GM21737 (cell line): ENCODE data around the gene RND2.
"Not testable (repeated sequence)": the region's sequence is repeated elsewhere in the genome, so short reads cannot be mapped to it uniquely, and the experiment has no call there.

Source experiments
- ATAC-seq: cut with Tn5 transposase; IDR thresholded peaks from one replicate; pipeline ENCODE4 v1.9.1; 2021; ENCODE audit warnings: mild to moderate bottlenecking, moderate library complexity; ENCODE audit not compliant: unreplicated experiment

The RND2 gene, protein sequence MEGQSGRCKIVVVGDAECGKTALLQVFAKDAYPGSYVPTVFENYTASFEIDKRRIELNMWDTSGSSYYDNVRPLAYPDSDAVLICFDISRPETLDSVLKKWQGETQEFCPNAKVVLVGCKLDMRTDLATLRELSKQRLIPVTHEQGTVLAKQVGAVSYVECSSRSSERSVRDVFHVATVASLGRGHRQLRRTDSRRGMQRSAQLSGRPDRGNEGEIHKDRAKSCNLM

DNA sequence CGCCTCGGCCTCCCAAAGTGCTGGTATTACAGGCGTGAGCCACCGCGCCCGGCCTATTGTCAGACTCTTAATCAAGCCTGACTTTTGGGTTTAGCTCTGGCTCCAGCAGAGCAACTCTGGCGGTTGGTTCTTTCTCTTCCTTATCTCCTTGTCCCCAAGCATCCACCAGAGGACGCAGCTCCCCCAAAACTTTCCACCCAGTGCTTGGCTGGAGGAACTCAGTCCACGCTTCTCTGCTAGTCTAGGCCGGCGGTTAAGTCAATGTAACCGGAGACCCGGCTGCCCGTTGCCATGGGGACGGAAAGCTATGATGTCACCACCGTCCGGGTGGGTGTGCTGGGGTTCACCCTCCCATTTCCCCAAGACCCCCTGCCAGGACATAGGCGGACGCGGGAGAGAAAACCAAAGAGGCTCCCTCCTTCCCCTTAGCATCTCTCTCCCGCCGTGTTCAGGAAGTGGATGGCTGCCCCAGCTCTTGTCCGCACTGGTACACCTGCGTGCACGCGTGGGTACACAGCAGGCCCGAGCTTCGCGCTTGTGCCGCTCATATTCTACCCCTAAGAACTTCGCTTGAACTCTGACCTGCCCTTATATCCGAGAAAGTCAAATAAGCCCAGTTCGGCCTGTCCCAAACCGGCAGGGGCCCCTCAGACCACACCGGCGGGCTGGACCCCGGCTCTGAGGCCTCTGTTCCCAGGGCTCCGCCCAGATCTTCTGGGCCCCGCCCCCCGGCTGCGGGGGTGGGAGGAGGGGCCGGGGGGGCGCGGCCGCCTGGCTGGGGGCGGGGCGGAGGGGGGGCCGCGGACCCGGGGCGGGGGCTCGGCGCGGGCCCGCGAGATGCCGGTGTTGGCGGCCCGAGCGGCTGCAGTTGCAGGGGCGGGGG is at the start of gene RND2:
TSS of gene RND2 (plus strand) at position 825 of the 883 bp plus-strand sequence. CDS start 117 bp downstream, outside the sequence.
- ATAC-seq: no peak

DNA sequence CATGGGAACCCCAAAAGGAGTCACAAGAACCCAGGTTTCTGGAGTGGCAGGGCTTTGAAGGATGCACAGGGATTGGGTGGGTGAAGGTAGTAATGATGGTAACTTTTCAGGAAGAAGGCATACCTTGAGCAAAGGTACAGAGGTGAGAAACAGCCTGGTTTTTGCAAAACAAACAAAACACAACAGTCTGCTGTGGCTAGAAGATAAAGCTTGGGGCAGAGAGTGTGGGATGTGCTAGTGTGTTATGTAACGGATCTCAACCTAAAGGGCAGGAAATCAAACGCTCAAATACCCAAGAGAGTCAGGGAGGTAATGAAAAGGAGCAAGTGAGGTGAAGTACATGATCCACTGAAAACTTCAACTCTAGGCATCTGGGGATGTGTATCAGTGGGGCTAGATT is 49.8 kb upstream of the RND2 start:
- no peak for ATAC-seq

DNA sequence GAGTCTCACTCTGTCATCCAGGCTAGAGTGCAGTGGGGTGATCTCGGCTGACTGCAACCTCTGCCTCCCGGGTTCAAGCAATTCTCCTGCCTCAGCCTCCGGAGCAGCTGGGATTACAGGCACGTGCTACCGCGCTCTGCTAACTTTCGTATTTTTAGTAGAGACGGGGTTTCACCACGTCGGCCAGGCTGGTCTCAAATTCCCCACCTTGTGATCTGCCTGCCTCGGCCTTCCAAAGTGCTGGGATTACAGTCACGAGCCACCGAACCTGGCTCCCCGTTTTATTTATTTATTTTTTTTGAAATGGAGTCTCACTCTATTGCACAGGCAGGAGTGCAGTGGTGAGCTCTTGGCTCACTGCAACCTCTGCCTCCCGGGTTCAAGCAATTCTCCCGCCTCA is 49.3 kb upstream of the RND2 start:
- ATAC-seq: not testable (repeated sequence)

DNA sequence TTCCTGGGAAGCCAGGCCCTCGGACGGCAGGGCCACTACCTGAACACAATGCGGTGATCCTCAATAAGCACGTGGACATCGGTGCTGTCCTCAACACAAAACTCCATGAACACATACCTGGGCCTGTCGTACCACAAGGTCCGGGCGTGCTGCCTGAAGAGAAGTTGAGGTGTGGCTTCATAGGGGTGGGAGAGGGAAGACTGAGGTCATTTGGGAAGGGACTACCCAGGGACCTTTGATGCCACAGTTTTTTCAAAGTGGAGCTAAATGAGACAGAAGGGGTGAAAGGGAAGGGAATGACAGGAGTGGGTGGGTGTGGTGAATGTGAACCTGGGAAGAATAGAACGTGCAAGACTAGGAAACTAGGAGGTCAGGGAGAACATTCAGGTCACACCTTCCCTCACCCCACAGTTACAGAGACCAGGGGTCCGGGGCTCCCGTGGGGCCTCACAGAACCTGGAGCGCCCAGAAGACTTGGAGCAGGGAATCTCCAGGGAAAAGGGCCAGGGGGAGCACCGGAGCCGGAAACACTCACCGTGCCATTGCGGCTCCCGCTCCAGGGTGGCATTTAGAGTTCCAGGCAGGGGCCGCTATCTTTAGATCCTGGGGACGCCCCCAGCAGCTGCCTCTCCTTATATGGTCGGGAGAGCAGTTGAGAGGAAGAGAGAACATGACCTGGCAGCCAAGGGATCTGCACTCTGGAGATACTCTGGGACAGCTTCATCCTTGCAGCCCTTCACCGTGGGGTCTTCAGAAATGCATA is 45.3 kb upstream of the RND2 start, which contains the start of gene PTGES3L:
TSS of gene PTGES3L (minus strand) at position 570 of the 763 bp plus-strand sequence. CDS start at position 543, 27 bp downstream.
- ATAC-seq: peak; percentile 28

DNA sequence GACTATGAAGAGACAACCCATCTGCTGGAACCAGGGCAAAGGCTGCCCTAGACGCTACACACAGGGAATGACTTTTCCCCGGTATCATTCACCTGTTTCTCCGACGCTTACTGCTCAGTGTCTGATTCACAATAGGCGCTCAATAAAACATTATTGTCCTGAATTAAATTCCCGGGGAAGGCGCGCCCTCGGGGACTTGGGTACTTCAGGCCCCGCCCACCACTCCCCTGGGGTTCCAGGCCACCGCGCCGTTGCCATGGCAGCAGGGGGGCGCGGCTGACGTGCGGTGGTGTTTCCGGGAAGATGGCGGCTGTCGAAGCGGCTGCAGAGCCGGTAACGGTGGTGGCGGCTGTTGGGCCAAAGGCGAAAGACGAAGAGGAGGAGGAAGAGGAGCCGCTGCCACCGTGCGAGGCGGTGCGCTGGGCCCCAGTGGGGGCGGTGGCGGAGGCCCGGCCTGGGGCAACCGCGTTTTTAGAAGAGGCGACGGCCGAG is 44.7 kb upstream of the RND2 start, which contains the start of gene RUNDC1:
TSS of gene RUNDC1 (plus strand) at position 292 of the 492 bp plus-strand sequence. CDS start at position 304, 12 bp downstream.
- ATAC-seq: peak; percentile 71

DNA sequence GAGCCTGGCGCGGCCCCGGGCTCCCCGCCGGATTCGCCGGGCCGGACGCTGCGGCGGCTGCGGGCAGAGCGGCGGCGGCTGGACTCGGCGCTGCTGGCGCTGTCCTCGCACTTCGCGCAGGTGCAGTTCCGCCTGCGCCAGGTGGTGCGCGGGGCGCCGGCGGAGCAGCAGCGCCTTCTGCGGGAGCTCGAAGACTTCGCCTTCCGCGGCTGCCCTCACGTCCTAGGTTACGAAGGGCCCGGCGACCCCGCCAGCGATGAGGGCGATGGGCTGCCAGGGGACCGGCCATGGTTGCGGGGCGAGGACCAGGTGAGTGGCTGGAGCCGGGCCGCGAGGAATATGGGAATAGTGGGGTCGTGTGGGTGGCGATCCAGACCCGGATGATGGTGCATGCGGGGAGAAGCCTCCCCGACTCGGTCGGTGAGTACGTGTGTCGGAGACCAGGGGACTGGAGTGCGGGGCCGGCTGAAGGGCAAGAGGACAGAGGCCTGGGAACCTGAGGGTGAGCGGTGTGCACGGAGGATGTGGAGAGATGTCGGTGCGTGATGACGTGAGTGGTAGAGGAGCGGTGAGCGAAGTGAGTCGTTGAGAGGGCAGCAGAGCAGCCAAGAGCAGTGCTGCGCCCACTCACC is 44.1 kb upstream of the RND2 start:
- peak; percentile 39 for ATAC-seq

DNA sequence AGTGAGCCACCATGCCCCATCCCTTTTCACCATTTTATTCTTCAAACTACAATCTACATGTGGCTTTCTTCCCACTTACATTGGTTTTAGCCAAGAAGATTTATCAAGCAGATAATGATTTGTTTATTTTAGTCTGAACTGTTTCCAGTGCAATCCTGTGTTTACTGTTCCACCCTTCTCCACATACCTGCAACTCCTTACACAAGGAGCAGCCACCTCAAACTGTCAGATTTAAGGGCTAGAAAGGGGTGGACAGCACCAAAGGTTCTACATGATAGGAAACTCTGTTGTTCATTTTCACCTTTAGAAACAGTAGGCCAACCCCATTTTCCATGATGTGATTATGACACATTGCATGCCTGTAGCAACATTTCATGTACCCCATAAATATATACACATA is 42.8 kb upstream of the RND2 start:
- ATAC-seq: no peak

DNA sequence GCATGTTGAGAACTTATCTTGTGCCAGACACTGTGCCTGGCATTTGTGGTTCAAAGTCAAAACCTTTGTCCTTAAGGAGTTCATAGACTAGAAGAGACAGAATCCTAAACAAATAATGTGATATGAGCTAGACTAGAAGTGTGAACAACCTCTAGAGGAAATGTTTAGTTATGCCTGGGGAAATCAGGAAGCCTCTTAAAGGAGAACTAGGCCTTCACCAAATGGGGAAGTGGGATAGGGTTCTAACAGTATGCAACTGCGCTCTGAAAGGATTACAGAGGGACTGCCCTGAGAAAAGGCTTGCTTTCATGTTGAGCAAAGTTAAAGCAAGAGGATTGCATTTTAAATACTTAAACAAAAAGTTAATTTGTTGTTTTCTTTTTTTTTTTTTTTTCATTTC is 39.8 kb upstream of the RND2 start:
- peak; percentile 43 for ATAC-seq

DNA sequence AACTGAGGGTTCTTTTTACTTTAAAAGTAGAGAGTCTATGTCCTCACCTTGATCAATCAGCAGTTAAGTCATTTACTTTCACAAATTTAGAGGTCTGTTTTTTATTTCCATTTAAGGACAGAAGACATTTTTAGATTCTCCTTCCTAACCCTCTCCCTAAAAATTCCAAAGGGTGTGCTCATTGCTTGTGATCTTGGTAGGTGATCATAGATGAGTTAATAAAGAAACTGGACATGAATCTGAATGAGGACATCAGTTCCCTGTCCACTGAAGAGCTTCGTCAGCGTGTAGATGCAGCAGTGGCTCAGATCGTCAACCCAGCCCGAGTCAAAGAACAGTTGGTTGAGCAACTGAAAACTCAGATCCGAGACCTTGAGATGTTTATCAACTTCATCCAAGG is 35.9 kb upstream of the RND2 start:
- ATAC-seq: no peak

DNA sequence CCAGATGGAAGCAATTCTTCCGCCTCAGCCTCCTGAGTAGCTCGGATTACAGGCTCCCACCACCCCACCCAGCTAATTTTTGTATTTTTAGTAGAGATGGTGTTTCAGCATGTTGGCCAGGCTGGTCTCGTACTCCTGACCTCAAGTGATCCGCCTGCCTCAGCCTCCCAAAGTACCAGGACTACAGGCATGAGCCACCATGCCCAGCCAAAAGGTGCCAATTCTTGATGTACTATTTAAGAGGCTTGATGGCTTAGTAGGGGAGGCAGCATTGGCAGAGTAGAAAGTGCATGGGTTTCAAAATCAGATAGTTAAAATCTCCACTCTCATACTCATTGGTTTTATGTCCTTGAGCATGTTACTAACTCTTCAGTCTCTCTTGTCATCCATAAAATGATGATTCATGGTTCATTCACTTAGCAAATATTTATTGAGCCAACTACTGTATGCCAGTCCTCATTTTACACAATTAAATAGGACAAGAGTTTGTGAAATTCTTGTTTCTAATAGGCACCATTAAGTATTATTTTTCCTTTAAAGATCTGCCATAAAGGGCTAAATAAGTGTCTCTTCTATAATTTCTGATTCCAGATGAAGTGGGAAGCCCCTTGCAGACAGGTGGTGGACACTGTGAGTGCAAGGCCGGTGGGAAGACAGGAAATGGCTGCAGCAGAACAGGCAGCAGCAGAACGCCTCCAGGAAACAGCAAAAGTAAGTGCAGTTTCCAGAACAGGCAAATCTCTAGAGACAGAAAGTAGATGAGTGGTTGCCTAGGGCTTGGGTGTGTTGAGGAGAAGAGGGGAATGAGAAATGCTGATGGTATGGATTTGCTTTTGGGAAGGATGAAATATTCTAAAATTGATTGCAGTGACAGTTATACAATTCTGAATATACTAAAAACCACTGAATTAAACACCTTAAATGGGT is 35.0 kb upstream of the RND2 start:
- no peak for ATAC-seq

DNA sequence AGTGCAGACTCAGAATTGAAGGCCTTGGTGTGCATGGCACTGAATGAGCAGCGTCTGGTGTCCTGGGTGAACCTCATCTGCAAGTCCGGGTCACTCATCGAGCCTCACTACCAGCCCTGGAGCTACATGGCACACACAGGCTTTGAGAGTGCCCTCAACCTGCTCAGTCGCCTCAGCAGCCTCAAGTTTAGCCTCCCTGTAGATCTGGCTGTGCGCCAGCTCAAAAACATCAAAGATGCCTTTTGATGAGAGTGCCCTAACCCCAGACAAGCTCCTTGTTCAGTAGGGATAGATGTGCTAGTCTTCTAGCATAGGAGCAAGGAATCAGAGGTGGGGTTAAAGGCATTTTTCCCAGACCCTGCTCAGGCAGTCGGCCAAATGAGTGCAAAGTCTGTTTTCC is 33.6 kb upstream of the RND2 start:
- no peak for ATAC-seq

DNA sequence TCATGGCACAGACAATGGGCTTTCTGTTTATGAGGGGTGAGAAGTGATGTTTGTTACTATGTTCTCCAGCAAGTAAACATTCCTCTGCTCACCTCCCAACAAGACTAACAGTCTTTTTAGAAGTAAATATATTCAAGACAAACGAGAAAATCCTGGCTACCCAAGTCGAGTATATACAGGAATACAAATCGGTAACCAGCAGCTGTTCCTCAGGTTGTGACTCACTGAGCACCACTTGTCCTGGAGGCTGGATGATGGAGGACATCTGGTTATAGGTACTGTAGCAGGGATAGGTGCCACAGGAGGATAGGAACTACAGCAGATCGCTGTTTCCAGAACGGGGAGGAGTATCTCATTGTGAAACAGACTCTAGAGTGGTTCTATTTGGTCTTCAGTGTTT is 32.2 kb upstream of the RND2 start:
- ATAC-seq: no peak

DNA sequence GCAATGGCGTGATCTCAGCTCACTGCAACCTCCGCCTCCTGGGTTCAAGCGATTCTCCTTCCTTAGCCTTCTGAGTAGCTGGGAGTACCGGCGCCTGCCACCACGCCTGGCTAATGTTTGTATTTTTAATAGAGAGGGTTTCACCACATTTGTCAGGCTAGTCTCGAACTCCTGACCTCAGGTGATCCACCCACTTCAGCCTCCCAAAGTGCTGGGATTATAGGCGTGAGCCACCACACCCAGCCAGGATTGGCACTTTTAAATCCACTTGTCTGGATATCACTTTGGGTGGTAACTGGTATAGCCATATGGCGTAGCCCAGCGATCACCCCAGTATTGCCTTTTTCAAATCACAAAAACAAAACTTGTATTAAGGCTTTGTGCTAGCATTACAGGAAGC is 31.1 kb upstream of the RND2 start:
- not testable (repeated sequence) for ATAC-seq

DNA sequence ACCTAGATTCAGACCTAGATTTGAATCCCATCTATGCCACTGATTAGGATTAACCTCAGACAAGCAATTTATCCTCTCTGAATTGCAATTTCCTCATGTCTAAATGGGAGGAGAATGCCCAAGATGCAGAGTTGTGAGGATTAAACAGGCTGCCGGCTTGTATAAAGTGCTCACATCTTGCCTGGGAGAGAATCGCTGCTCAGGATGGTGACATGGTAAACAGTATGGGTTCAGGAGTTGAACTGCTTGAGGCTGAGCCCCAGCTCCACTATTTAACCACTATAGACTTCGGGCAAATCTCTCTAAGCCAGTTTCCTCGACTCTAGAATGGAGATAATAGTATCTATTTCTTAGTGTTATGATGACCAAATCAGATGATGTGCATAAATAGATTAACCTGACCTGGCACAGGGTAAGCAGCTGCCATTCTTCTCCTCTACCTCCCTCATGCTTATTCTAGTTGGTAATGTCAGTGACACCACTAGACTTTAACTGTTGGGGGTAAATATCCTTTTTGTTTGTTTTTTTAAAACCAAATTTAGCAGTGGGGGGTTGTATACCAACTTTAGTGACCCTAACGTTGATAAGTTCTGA is 27.5 kb upstream of the RND2 start:
- no peak for ATAC-seq

DNA sequence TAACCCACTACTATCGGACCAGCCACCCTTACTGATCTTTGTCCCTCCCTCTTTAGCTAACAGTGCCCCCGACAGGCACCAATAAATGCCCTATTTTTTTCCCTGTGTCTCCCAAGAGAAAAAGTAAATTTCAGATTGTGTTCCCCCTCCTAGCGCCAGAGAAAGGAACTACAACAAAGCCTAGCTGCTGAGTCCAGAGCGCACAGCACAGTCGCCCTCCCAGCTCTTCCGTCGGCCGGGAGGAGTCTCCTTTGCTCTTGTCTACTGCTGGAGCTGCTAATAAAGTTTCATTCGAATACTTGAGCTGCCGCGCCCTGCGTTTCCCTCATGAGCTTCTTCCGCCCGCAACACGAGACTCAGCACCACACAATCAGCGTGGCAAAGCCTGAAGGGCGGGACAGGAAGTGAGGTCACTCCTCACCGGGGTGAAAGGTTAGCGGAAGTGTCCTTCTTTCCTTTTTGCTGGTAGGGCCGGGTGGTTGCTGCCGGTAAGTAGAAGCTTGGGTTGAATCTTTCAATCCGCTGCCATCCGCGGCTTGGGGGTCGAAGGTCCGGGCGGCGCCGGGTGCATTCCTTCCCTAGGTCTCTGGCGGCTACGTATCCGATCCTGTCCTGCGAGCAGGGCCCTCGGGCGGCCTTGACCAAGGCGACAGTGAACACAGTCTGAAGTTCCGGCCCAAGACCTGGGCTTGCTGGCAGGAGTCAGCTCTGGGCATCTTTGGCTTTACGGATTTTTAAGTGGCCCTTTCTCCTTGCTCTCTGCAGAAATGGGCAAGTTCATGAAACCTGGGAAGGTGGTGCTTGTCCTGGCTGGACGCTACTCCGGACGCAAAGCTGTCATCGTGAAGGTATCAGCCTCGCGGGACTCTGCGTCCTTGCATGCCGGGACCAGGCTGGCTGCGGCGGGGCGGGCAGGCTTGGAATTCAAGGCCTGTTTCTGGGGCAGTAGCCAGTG is 26.8 kb upstream of the RND2 start, which contains the start of gene RPL27:
TSS of gene RPL27 (plus strand) at position 436 of the 955 bp plus-strand sequence. CDS start at position 768, 332 bp downstream.
- ATAC-seq: peak; percentile 90

DNA sequence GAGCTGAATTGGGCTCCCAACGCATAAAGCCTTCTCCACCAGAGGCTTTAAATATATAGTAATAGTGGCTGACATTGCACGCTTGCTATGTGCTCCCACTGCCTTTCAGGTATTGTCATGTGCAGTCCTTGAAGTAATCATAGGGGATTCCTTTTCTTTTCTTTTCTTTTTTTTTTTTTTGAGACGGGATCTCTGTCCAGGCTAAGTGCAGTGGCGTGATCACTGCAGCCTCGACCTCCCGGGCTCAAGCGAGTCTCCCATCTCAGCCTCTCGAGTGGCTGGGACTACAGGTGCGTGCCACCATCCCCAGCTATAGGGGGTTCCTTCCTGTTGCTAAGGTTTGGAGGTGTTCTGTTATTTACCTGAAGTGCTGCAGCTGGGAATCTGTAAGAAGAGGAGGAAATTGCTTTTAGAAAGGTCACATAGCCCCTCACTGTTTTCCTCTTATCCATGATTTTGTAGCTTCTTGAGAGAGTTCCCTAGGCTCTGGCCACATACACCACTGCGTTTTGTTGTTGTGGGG is 26.0 kb upstream of the RND2 start:
- ATAC-seq: no peak

DNA sequence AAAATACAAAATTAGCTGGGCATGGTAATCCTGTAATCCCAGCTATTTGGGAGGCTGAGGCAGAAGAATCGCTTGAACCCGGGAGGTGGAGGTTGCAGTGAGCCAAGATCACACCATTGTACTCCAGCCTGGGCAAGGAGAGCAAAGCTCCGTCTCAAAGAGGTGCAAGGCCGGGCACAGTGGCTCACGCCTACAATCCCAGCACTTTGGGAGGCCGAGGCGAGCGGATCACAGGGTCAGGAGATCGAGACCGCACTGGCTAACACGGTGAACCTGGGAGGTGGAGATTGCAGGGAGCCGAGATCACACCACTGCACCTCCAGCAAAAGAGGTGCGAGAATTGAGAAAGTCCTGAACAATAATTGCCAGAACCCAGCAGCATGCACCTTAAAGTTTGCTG is 24.1 kb upstream of the RND2 start:
- ATAC-seq: not testable (repeated sequence)
